Ovary (tissue), 3 donors: Measurements from ENCODE around the gene DCTN3.

ENCODE experiments used
- CTCF ChIP-seq, 3 donors: fragments of 450-650 bp in 2 of 3; fragments of 200-600 bp in 1 of 3; IDR thresholded peaks; one replicate each; pipeline versions ENCODE4 v1.5.1 to v1.8.0; 2016 to 2022; ENCODE audit warnings: antibody characterized with exemption in 3 of 3, mild to moderate bottlenecking in 1 of 3
- EP300 ChIP-seq: sonication (generic); formaldehyde crosslinking; IDR thresholded peaks from one replicate; pipeline ENCODE4 v1.6.1; 2017; ENCODE audit warnings: antibody characterized with exemption
- POLR2A ChIP-seq: fragments of 450-650 bp; IDR thresholded peaks from one replicate; pipeline ENCODE4 v1.6.1; 2017; ENCODE audit warnings: antibody characterized with exemption, mild to moderate bottlenecking, moderate library complexity
- donor health status: DM: no; HTN: no; CAD: no.

GRCh38 chr9:34659592-34660253 lies 39.4 kb upstream of the DCTN3 start:
- TF ChIP-seq CTCF (IDR thresholded peaks at IDR 0.05) (no peak), POLR2A (no peak), EP300 (no peak)
